ENCODE data around the gene KLF7.

GRCh38 chr2:207184768-207185167 is 19.0 kb upstream of the KLF7 start:
- TF ChIP-seq, protein P1, sequence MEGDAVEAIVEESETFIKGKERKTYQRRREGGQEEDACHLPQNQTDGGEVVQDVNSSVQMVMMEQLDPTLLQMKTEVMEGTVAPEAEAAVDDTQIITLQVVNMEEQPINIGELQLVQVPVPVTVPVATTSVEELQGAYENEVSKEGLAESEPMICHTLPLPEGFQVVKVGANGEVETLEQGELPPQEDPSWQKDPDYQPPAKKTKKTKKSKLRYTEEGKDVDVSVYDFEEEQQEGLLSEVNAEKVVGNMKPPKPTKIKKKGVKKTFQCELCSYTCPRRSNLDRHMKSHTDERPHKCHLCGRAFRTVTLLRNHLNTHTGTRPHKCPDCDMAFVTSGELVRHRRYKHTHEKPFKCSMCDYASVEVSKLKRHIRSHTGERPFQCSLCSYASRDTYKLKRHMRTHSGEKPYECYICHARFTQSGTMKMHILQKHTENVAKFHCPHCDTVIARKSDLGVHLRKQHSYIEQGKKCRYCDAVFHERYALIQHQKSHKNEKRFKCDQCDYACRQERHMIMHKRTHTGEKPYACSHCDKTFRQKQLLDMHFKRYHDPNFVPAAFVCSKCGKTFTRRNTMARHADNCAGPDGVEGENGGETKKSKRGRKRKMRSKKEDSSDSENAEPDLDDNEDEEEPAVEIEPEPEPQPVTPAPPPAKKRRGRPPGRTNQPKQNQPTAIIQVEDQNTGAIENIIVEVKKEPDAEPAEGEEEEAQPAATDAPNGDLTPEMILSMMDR (IDR thresholded peaks at IDR 0.05) = no peak
- no peak for TF ChIP-seq POLR2A (IDR thresholded peaks at IDR 0.05)
